HCT116 (cell line): Measurements from ENCODE around the gene C5orf46. TPM values are rescaled to one million over a fixed set of nuclear protein-coding genes. Genes with fewer than 3 reads are reported as not detected.

ENCODE experiments used
- ATAC-seq: fragments of 200-7000 bp; cut with Tn5 transposase; 2 replicates; pipeline ENCODE4 v1.9.1; 2020; ENCODE audit warnings: mild to moderate bottlenecking, moderate library complexity
- BruUV-seq: library from RNA; stranded (reverse); fragments of 400-500 nt; replicated peaks from 2 replicates; lab custom pipeline; 2021; lab: Mats Ljungman, UMichigan
- CTCF ChIA-PET: fragments of 300-600 bp; sonication (Branson Sonifier 250); formaldehyde crosslinking; loops from one replicate; lab custom pipeline; 2021; ENCODE audit warnings: antibody characterized with exemption; lab: Charles Lee
- POLR2A ChIA-PET: fragments of 300-600, 350-600 bp; sonication (Branson Sonifier 250); formaldehyde crosslinking; loops from one replicate; lab custom pipeline; 2021; ENCODE audit warnings: antibody characterized with exemption; lab: Charles Lee
- RAD21 ChIA-PET, 2 experiments: fragments of 300-600 bp; sonication (Branson Sonifier 250); formaldehyde crosslinking; loops; one replicate each; lab custom pipeline; 2023; ENCODE audit warnings: low total read pairs in 2 of 2; ENCODE audit not compliant: uncharacterized antibody in 2 of 2, unreplicated experiment in 2 of 2, low non-redundant PET in 1 of 2; lab: Charles Lee
- DNase-seq: peaks from one replicate; pipeline ENCODE4 v3.0.0-alpha.2; 2010; ENCODE audit warnings: low read depth, low spot score
- H2AFZ ChIP-seq: fragments of 200-600 bp; shearing (Covaris generic), sonication (generic); 2 replicates; pipeline ENCODE4 v1.6.1; 2017; ENCODE audit warnings: low read depth, mixed run types, mixed read lengths, antibody characterized with exemption, low read length; ENCODE audit not compliant: poor library complexity, severe bottlenecking
- H3K27ac ChIP-seq: 2 replicates; pipeline ENCODE4 v1.5.1; 2012; ENCODE audit warnings: low read depth, low read length
- H3K27me3 ChIP-seq: fragments of 200-600 bp; sonication (generic); 2 replicates; pipeline ENCODE4 v1.6.1; 2016; ENCODE audit warnings: mixed run types, low read length, mixed read lengths; ENCODE audit not compliant: insufficient read depth
- H3K36me3 ChIP-seq, 2 experiments: fragments of 200-500 bp in 1 of 2; fragments of 200-600 bp in 1 of 2; sonication (Bioruptor generic) in 1 of 2; sonication (generic) in 1 of 2; 2 replicates each; pipeline versions ENCODE4 v1.5.1 to v1.6.1; 2014 to 2016; ENCODE audit warnings: low read length in 2 of 2, inconsistent platforms in 1 of 2, mixed read lengths in 1 of 2, mixed run types in 1 of 2; ENCODE audit not compliant: insufficient read depth in 2 of 2, control insufficient read depth in 1 of 2
- H3K4me1 ChIP-seq, 2 experiments: fragments of 200-600 bp in 1 of 2; sonication (generic) in 1 of 2; 2 replicates each; pipeline versions ENCODE4 v1.5.1 to v1.6.1; 2012 to 2017; ENCODE audit warnings: low read length in 2 of 2, inconsistent platforms in 1 of 2, mild to moderate bottlenecking in 1 of 2, mixed read lengths in 1 of 2, mixed run types in 1 of 2, moderate library complexity in 1 of 2; ENCODE audit not compliant: insufficient read depth in 2 of 2, control insufficient read depth in 1 of 2
- H3K4me2 ChIP-seq: fragments of 200-600 bp; sonication (generic); 2 replicates; pipeline ENCODE4 v1.6.1; 2017; ENCODE audit warnings: mixed run types, low read length, mixed read lengths
- H3K4me3 ChIP-seq, 2 experiments: fragments of 200-600 bp in 1 of 2; sonication (generic) in 1 of 2; replicated peaks in 1 of 2; 2 replicates each; pipeline ENCODE4 v1.5.1; 2011 to 2016; ENCODE audit warnings: low read length in 2 of 2, control low read depth in 1 of 2, low read depth in 1 of 2, mild to moderate bottlenecking in 1 of 2, mixed read lengths in 1 of 2, mixed run types in 1 of 2
- H3K79me2 ChIP-seq: fragments of 200-600 bp; sonication (generic); 2 replicates; pipeline ENCODE4 v1.6.1; 2017; ENCODE audit warnings: mild to moderate bottlenecking, mixed run types, low read length, moderate library complexity, mixed read lengths; ENCODE audit not compliant: insufficient read depth
- H3K9ac ChIP-seq: fragments of 200-600 bp; sonication (generic); 2 replicates; pipeline ENCODE4 v1.6.1; 2016; ENCODE audit warnings: low read length, mixed read lengths
- H3K9me2 ChIP-seq: fragments of 200-600 bp; sonication (generic), shearing (Covaris generic); 2 replicates; pipeline ENCODE4 v1.6.1; 2017; ENCODE audit warnings: mixed run types, mild to moderate bottlenecking, moderate library complexity; ENCODE audit not compliant: insufficient read depth
- H3K9me3 ChIP-seq, 2 experiments: fragments of 200-500 bp in 1 of 2; fragments of 200-600 bp in 1 of 2; sonication (Bioruptor generic) in 1 of 2; sonication (generic) in 1 of 2; 2 replicates each; pipeline ENCODE4 v1.6.1; 2014 to 2017; ENCODE audit warnings: low read length in 2 of 2, mixed read lengths in 2 of 2, inconsistent platforms in 1 of 2, low read depth in 1 of 2, mild to moderate bottlenecking in 1 of 2, mixed run types in 1 of 2, moderate library complexity in 1 of 2; ENCODE audit not compliant: control insufficient read depth in 1 of 2, insufficient read depth in 1 of 2
- H4K20me1 ChIP-seq: fragments of 200-600 bp; sonication (generic), shearing (Covaris generic); 2 replicates; pipeline ENCODE4 v1.6.1; 2017; ENCODE audit warnings: mixed run types, mild to moderate bottlenecking, moderate library complexity; ENCODE audit not compliant: insufficient read depth
- ATF3 ChIP-seq: IDR thresholded peaks from 2 replicates; pipeline ENCODE4 v1.6.1; 2012
- CBX3 ChIP-seq: IDR thresholded peaks from 2 replicates; pipeline ENCODE4 v1.6.1; 2012; ENCODE audit warnings: low read depth
- CEBPB ChIP-seq: IDR thresholded peaks from 2 replicates; pipeline ENCODE4 v1.6.1; 2012; ENCODE audit warnings: low read depth
- CTCF ChIP-seq, 3 experiments: fragments of 200-600 bp in 1 of 3; sonication (generic) in 1 of 3; IDR thresholded peaks in 2 of 3; conservative IDR thresholded peaks in 1 of 3; 2 replicates each; pipeline ENCODE4 v1.5.1; 2012 to 2017; ENCODE audit warnings: low read depth in 2 of 3, low read length in 2 of 3, antibody characterized with exemption in 1 of 3, borderline replicate concordance in 1 of 3, control low read depth in 1 of 3, mild to moderate bottlenecking in 1 of 3, mixed read lengths in 1 of 3, mixed run types in 1 of 3, moderate library complexity in 1 of 3; ENCODE audit not compliant: insufficient read depth in 1 of 3
- EGR1 ChIP-seq: IDR thresholded peaks from 2 replicates; pipeline ENCODE4 v1.6.1; 2012; ENCODE audit warnings: low read depth
- ELF1 ChIP-seq: IDR thresholded peaks from 2 replicates; pipeline ENCODE4 v1.6.1; 2012; ENCODE audit warnings: low read depth, borderline replicate concordance
- EZH2 ChIP-seq: fragments of 200-600 bp; sonication (generic); IDR thresholded peaks from 2 replicates; pipeline ENCODE4 v1.6.1; 2017; ENCODE audit warnings: antibody characterized with exemption, mixed run types
- EZH2phosphoT487 ChIP-seq: fragments of 200-600 bp; IDR thresholded peaks from 2 replicates; pipeline ENCODE4 v1.6.1; 2018; ENCODE audit warnings: antibody characterized with exemption, borderline replicate concordance
- FOSL1 ChIP-seq: IDR thresholded peaks from 2 replicates; pipeline ENCODE4 v1.6.1; 2012; ENCODE audit warnings: low read depth
- JUND ChIP-seq: IDR thresholded peaks from 2 replicates; pipeline ENCODE4 v1.6.1; 2012
- MAX ChIP-seq: IDR thresholded peaks from 2 replicates; pipeline ENCODE4 v1.6.1; 2012
- POLR2A ChIP-seq: IDR thresholded peaks from 2 replicates; pipeline ENCODE4 v1.7.0; 2011; ENCODE audit warnings: borderline replicate concordance; ENCODE audit not compliant: insufficient read depth, insufficient read length; ENCODE audit errors: extremely low read depth
- POLR2AphosphoS5 ChIP-seq: IDR thresholded peaks from 2 replicates; pipeline ENCODE4 v1.6.1; 2011; ENCODE audit warnings: mild to moderate bottlenecking, low read depth, low read length, moderate library complexity
- RAD21 ChIP-seq: IDR thresholded peaks from 2 replicates; pipeline ENCODE4 v1.6.1; 2012; ENCODE audit warnings: low read depth, mild to moderate bottlenecking
- SIN3A ChIP-seq: IDR thresholded peaks from 2 replicates; pipeline ENCODE4 v1.6.1; 2012; ENCODE audit warnings: low read depth
- SP1 ChIP-seq: IDR thresholded peaks from 2 replicates; pipeline ENCODE4 v1.6.1; 2012; ENCODE audit warnings: low read depth
- YY1 ChIP-seq: IDR thresholded peaks from 2 replicates; pipeline ENCODE4 v1.6.1; 2011; ENCODE audit warnings: low read length, low read depth, moderate library complexity, mild to moderate bottlenecking; ENCODE audit not compliant: insufficient replicate concordance; ENCODE audit errors: extremely low read depth
- ZFX ChIP-seq: fragments of 450-650 bp; IDR thresholded peaks from 2 replicates; pipeline ENCODE4 v1.6.1; 2017
- intact Hi-C: fragments of 100-400 bp; cut with micrococcal nuclease; formaldehyde crosslinking; loops from 2 replicates; pipeline ENCODE4 v1.10.0; 2022
- total RNA-seq: library from RNA; stranded (reverse); gene quantifications from one replicate; pipeline ENCODE4 v1.2.1, GENCODE V29; 2021; ENCODE audit not compliant: unreplicated experiment

C5orf46 gene
- total RNA-seq, 1 experiment from 2014 or later = not detected

GRCh38 chr5:147912011-147912410 lies 5.7 kb upstream of the C5orf46 start:
- H3K4me3 ChIP-seq = no peak overlapping the region
- no peaks in the 10 kb centered on the region for H3K36me3 ChIP-seq
- ChIA-PET POLR2A (no interaction called here), RAD21 (no interaction called here), CTCF (interaction anchor here (1.0 kb wide), 1 partner anchor 89 kb away, joined by 3 read pairs; no protein-coding TSS in a partner anchor)
- DNase-seq (no peak), ATAC-seq (no peak)
- H3K27ac ChIP-seq = no peak overlapping the region
- no peak overlapping the region for H3K4me2 ChIP-seq
- no peaks in the 10 kb centered on the region for H3K9me2 ChIP-seq
- H3K27me3 ChIP-seq = 0 out of 2 replicates have a peak, but pooled peaks cover 6% of the 10 kb centered on the region
- H3K9ac ChIP-seq = no peak overlapping the region
- H3K4me1 ChIP-seq = no peaks in the 10 kb centered on the region
- no peak overlapping the region for H2AFZ ChIP-seq
- no TSS peak for BruUV-seq
- intact Hi-C loops = no loop called here
- no peak for TF ChIP-seq ATF3
- TF ChIP-seq SP1 = no peak
- TF ChIP-seq CBX3 = no peak
- TF ChIP-seq EZH2 = no peak
- TF ChIP-seq JUND = no peak
- TF ChIP-seq EGR1 = no peak
- TF ChIP-seq SIN3A = no peak
- no peak for TF ChIP-seq RAD21
- no peaks in the 10 kb centered on the region for H3K9me3 ChIP-seq
- no peaks in the 10 kb centered on the region for H4K20me1 ChIP-seq
- H3K79me2 ChIP-seq = no peaks in the 10 kb centered on the region

GRCh38 chr5:147911427-147911826 lies 5.1 kb upstream of the C5orf46 start:
- H3K9ac ChIP-seq = no peak overlapping the region
- H3K9me3 ChIP-seq = no peaks in the 10 kb centered on the region
- no peaks in the 10 kb centered on the region for H3K9me2 ChIP-seq
- H3K4me2 ChIP-seq = no peak overlapping the region
- no TSS peak for BruUV-seq
- ChIA-PET POLR2A (no interaction called here), CTCF (interaction anchor here (1.0 kb wide), 1 partner anchor 89 kb away, joined by 3 read pairs; no protein-coding TSS in a partner anchor), RAD21 (no interaction called here)
- no peak overlapping the region for H3K27ac ChIP-seq
- no peak overlapping the region for H2AFZ ChIP-seq
- H3K4me3 ChIP-seq = no peak overlapping the region
- H4K20me1 ChIP-seq = no peaks in the 10 kb centered on the region
- no peaks in the 10 kb centered on the region for H3K79me2 ChIP-seq
- DNase-seq (no peak), ATAC-seq (no peak)
- H3K4me1 ChIP-seq = no peaks in the 10 kb centered on the region
- H3K36me3 ChIP-seq = no peaks in the 10 kb centered on the region
- no peak for TF ChIP-seq JUND
- no peak for TF ChIP-seq CEBPB
- TF ChIP-seq CTCF (IDR thresholded peaks at IDR 0.05 in 2 of 3, conservative IDR thresholded peaks at IDR 0.05 in 1 of 3; ENCODE audit: borderline replicate concordance in 1 of 3, insufficient read depth in 1 of 3, low read depth in 2 of 3, low read length in 2 of 3) = no peak
- TF ChIP-seq POLR2AphosphoS5 = no peak
- no peak for TF ChIP-seq FOSL1
- TF ChIP-seq ZFX = no peak
- no peak for TF ChIP-seq EZH2phosphoT487
- TF ChIP-seq ELF1 = no peak
- TF ChIP-seq ATF3 = no peak
- no peak for TF ChIP-seq SIN3A
- no peak for TF ChIP-seq RAD21
- no peak for TF ChIP-seq POLR2A
- no peak for TF ChIP-seq YY1
- TF ChIP-seq MAX = no peak
- TF ChIP-seq SP1 = no peak
- H3K27me3 ChIP-seq = 0 out of 2 replicates have a peak, but pooled peaks cover 6% of the 10 kb centered on the region
- intact Hi-C loops = no loop called here
